ENCODE data around the gene DOK6.

Gene DOK6

DNA sequence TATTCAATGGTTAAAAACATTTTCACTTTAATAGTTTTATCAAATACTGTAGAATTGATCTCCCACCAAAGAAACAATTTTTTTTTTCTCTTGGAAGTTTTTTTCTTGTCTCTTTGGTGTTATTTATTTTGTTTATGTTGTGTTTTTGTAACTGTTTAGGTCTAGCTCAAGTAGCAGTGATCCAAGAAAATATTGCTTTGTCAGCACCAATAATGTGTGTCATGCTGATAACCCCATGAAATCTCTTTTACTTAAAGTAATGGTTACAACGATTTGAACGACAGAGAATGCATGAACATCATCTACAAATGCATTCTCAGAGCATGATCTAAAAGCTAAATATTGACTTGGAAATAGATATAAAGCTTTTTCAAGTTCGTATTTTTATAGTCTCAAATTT lies 122.9 kb downstream of the DOK6 start:
- H3K4me3 ChIP-seq (ENCODE audit: low read length): no peak overlapping the region
- no peak for DNase-seq (ENCODE audit: low read depth, low spot score)

- no peak for DNase-seq (ENCODE audit: low read depth, low spot score)
Measured at GRCh38 chr18:69528435-69528834, 127.7 kb downstream of the DOK6 start.

GRCh38 chr18:69529151-69529550 lies 128.5 kb downstream of the DOK6 start:
- no peak overlapping the region for H3K4me3 ChIP-seq (ENCODE audit: low read length)
- DNase-seq (ENCODE audit: low read depth, low spot score): no peak

More at GRCh38 chr18:69528435-69528834, 127.7 kb downstream of the DOK6 start:
- no peak overlapping the region for H3K4me3 ChIP-seq (ENCODE audit: low read length)

DNA sequence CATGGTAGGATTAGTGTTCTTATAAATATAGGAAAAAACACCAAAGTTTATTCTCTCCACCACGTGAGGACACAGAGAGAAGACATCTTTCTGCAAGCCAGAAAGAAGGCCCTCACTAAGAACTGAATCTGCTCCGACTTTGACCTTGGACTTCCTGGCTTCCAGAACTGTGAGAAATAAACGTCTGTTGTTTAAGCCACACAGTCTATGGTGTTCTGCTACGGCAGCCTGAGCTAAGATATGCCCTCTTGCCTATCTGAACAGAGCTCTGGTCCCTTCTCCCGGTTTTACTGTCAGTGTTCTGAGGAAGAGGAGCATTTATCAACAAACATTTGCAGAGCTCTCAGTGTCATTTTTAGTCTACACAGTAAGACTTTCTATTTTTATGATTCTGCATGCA lies 131.3 kb downstream of the DOK6 start:
- no peak overlapping the region for H3K4me3 ChIP-seq (ENCODE audit: low read length)
- no peak for DNase-seq (ENCODE audit: low read depth, low spot score)

DNA sequence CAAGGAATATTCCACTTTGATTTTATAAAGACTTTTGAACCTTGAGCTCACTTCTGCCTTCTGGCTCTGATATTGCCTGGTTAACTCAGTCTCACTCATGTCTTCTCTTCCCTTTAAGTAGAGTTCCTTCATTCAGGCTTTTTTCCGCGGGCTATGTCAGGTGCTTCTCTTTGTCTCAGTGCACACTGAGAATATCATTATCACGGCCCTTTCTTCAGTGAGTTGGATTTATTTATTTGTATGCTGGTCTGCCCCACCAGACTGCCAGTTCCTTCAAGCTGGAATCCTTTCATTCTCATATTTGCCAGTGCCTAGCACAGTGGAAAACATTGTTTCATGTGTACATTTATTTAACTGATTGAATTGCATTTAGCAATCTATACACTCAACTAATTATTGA lies 136.5 kb downstream of the DOK6 start:
- no peak for DNase-seq (ENCODE audit: low read depth, low spot score)
- H3K4me3 ChIP-seq (ENCODE audit: low read length): no peak overlapping the region

GRCh38 chr18:69538849-69539248 lies 138.2 kb downstream of the DOK6 start:
- no peak overlapping the region for H3K4me3 ChIP-seq (ENCODE audit: low read length)
- DNase-seq (ENCODE audit: low read depth, low spot score): no peak

GRCh38 chr18:69539404-69539803 lies 138.7 kb downstream of the DOK6 start:
- DNase-seq (ENCODE audit: low read depth, low spot score): no peak
- H3K4me3 ChIP-seq (ENCODE audit: low read length): no peak overlapping the region

DNA sequence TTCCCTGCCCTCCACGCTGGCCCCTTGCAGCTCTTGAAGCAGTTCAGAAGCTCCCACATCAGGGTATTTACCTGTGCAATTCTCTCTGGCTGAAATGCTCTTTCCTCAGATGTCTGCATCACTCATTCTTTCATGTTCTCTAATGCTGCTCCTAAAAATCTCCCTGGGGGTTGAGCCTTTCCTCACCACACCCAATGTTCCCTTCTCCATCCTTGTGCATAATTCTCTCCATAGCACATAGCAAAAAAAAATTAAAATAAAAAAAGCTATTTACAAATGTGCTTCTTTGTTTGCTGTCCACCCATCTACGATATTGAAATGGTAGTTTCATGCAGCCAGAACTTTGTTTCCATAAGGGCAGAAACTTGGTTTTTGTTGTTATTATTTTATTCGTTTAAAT lies 155.5 kb downstream of the DOK6 start:
- H3K4me3 ChIP-seq (ENCODE audit: low read length): no peak overlapping the region
- DNase-seq (ENCODE audit: low read depth, low spot score): no peak

- H3K4me3 ChIP-seq (ENCODE audit: low read length): no peak overlapping the region
Measured at GRCh38 chr18:69557282-69557681, 156.6 kb downstream of the DOK6 start.

DNA sequence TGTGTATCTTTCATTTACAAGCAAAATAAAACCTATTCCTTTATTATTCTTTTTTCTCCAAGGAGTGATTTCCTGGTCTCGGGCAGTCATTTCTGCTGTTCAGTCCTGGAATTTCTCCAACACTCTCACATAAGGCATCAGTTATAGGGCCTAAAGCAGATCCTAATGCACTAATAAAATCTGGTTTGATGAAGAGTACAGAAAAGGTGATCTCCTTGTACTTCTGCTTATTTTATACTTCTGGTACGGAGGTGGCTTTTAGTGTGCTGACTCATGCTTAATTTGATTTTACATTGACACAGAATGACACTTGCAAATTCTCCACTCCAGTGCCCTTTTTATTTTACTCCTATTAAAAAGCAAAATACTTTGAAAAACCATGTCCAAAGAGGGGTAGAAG lies 157.4 kb downstream of the DOK6 start:
- DNase-seq (ENCODE audit: low read depth, low spot score): no peak
- no peak overlapping the region for H3K4me3 ChIP-seq (ENCODE audit: low read length)

More at GRCh38 chr18:69557282-69557681, 156.6 kb downstream of the DOK6 start:
- no peak for DNase-seq (ENCODE audit: low read depth, low spot score)

DNA sequence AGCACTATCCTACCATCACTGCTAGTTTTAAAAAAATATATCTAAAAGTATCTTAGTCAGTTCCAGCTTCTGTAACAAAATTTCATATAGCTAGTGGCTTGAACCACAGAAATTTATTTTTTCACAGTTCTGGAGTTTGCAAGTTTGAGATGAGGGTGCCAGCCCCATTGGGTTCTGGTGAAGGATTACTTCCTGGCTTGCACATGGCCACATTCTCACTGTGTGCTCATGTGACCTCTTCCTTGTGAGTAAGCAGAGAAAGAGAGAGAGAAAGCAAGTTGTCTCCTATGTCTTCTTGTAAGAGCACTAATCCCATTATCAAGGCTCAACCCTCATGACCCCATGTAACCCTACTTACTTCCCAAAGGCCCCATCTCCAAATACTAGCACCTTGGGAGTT lies 158.9 kb downstream of the DOK6 start:
- no peak for DNase-seq (ENCODE audit: low read depth, low spot score)
- H3K4me3 ChIP-seq (ENCODE audit: low read length): no peak overlapping the region

DNA sequence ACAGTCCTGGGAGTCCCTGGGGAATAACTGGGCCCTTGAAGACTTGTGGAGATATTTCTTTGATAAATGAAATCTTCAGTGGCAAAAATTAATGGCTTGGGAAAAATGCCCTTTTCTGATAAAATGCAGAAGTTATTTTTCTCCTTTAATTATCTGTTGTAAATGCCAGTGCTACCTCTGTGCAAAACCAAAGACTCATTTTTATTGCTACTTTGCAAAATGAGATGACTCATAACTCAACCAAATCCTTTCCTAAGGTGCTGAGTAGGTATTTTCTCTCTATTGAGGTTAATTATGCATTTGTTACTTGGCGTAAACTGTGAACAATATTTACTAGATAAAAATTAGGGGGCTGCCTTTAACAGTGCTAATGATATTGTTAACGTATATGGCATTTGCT lies 163.9 kb downstream of the DOK6 start:
- no peak overlapping the region for H3K4me3 ChIP-seq (ENCODE audit: low read length)
- no peak for DNase-seq (ENCODE audit: low read depth, low spot score)

DNA sequence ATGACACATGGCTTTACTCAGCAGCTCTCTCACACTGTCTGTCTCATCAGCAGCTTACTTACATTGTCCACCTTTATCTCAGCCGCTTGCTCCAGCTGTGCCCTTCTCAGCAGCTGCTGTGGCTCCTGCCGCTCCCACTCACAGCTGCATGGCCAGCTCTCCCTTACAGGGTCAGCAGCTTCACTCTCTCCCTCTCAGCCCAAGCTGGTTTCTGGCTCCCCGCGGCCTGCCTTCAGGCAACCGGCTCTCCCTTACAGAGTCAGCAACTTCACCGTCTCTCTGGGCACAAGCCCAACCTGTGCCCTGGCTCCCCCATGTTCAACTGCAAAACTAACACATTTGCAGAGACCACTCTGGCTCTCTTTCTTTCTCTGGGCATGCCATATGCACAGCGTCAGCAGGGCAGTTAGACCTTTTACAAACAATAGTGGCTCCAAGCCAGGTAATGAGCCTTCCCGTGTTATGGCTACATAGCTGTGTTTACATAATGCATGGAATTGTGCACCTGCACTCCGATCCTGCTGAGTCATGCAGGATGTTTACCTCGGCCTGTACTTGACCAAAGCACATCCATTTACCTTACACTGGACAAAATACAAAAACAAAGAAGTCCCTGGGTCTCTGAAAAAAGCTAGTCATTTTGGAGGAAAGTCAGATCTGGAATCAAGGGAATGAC lies 167.3 kb downstream of the DOK6 start:
- no peak overlapping the region for H3K4me3 ChIP-seq (ENCODE audit: low read length)
- DNase-seq (ENCODE audit: low read depth, low spot score): peak; percentile 17

- no peak overlapping the region for H3K4me3 ChIP-seq (ENCODE audit: low read length)
- DNase-seq (ENCODE audit: low read depth, low spot score): no peak
Measured at GRCh38 chr18:69569133-69569532, 168.4 kb downstream of the DOK6 start.

GRCh38 chr18:69574401-69574800 lies 173.7 kb downstream of the DOK6 start:
- DNase-seq (ENCODE audit: low read depth, low spot score): no peak
- no peak overlapping the region for H3K4me3 ChIP-seq (ENCODE audit: low read length)

DNA sequence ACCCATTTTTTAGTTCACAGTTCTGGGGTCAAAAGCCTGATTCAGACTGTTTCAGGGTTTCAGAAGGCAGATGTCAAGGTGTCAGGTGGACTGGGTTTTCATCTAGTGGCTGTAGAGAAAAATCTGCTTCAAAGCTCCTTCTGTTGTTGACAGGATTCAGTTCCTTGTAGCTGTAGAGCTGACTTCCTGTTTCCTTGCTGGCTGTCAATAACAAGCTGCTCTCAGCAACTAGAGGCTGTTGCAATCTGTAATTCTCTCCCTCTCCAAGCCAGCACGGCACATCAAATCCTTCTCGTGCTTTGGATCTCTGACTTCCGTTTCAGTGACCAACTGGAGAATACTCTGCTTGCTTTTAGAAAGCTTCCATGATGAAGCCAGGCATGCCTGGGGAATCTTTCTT lies 179.4 kb downstream of the DOK6 start:
- DNase-seq (ENCODE audit: low read depth, low spot score): peak; percentile 23
- H3K4me3 ChIP-seq (ENCODE audit: low read length): no peak overlapping the region; the same call in 1 of the 2 replicates

GRCh38 chr18:69584429-69584828 lies 183.7 kb downstream of the DOK6 start:
- DNase-seq (ENCODE audit: low read depth, low spot score): no peak
- no peak overlapping the region for H3K4me3 ChIP-seq (ENCODE audit: low read length)

DNA sequence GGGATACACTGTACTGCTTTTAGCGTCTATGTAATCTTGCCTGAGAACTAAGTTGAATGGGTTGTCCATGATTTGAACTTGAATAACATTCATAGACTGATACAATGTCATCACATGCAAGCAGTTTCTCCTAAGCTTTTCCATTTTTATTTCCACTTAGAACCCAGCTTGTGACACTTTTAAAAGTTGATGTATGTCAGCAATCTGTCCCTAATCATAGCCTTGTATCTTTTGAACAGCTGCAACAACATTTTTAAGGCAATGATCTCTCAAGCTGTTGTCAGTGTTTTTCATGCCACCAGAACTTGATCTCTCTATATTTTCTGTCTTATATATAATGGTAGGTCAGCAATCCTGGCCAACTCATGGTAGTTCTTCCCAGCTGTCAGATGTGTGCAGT lies 185.0 kb downstream of the DOK6 start:
- no peak overlapping the region for H3K4me3 ChIP-seq (ENCODE audit: low read length)
- no peak for DNase-seq (ENCODE audit: low read depth, low spot score)

DNA sequence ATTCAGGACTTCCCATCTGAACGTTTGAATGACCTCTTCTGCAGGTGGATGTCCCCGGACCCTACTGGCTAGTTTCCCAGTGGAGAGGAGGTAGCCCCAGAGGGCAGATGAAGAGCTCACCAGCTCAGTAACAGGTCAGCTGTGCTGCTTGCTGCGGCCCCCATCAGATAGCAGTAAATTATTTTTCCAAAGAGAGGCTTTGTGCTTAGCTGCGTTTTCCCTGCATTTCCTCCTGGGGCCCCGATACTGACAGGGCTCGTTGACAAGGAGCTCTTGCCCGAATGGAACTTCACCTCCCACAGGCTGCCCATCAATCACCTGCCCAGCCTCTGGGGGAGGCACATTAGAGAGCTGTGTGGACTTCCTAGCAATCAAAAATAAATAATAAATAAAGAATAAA lies 185.8 kb downstream of the DOK6 start:
- DNase-seq (ENCODE audit: low read depth, low spot score): no peak
- no peak overlapping the region for H3K4me3 ChIP-seq (ENCODE audit: low read length)

- H3K4me3 ChIP-seq (ENCODE audit: low read length): no peak overlapping the region
- no peak for DNase-seq (ENCODE audit: low read depth, low spot score)
Measured at GRCh38 chr18:69588301-69588700, 187.6 kb downstream of the DOK6 start.

- no peak for DNase-seq (ENCODE audit: low read depth, low spot score)
Measured at GRCh38 chr18:69590150-69590549, 189.5 kb downstream of the DOK6 start.

More at GRCh38 chr18:69590150-69590549, 189.5 kb downstream of the DOK6 start:
- H3K4me3 ChIP-seq (ENCODE audit: low read length): no peak overlapping the region
